GM19397 (cell line): ENCODE data around the gene MED12L.

Experiments
- ATAC-seq: cut with Tn5 transposase; IDR thresholded peaks from one replicate; pipeline ENCODE4 v1.9.1; 2021; ENCODE audit warnings: mild to moderate bottlenecking, moderate library complexity; ENCODE audit not compliant: unreplicated experiment

MED12L gene

GRCh38 chr3:151174351-151174750 lies 88.9 kb downstream of the MED12L start:
- no peak for ATAC-seq

DNA sequence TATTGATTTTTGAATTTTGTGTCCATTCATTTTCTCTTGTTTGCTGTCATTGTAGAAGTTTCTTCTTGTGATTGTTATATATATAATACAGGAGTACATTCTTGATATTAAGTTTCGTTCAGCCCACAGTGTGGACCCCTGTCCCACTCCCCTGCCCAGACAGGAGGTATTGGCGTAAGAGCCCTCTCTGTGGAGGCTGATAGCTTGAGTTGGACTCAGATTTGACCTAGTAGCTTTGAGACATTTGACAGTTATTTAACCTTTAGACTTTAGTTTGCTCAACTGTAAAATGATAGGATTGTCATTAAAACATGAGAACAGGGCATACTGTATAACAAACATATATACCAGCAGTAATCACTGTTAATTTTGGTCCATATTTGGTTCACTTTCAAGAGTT lies 90.5 kb downstream of the MED12L start:
- ATAC-seq, result no peak

GRCh38 chr3:151178208-151178845 lies 92.9 kb downstream of the MED12L start:
- ATAC-seq, result no peak

- no peak for ATAC-seq
Observed at GRCh38 chr3:151182349-151183079, 97.0 kb downstream of the MED12L start.

- no peak for ATAC-seq
Observed at GRCh38 chr3:151183265-151183671, 97.8 kb downstream of the MED12L start.

DNA sequence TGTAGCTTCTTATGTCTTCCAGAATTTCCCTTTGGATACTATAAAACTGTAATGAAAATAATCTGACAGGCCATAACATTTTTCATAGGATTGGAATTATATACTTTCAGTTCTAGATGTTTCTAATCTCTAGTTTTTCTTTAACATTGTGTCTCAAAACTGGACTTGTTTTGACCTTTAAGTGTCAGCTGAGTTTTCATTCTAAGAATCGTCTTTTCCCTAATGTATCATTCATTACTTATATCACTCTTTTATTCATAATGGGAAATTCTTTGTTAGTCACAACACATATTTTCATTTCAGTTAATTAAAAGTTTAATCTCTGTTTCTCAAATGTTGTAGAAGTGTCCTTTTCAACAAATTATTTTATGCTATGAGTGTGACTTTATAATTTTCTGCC lies 105.6 kb downstream of the MED12L start:
- no peak for ATAC-seq

DNA sequence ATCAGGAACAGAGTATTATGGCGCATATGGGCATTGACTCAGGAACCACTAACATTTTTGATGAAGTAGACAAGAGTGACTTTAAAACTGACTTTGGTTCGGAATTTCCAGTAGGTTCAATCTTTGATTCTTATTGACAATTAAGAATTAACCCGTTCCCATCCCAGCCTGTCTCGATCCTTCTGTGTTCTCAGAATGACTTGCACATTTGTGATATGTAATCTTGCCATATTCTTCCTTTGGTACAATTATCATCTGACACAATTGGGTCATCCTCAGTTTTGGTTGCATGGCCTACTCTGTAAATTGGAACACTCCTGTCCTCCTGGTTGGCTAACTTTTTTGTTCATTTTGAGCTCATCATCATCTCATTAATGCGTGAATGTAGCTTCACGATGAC lies 107.1 kb downstream of the MED12L start:
- ATAC-seq, result no peak

GRCh38 chr3:151195826-151196225 lies 110.4 kb downstream of the MED12L start:
- no peak for ATAC-seq

DNA sequence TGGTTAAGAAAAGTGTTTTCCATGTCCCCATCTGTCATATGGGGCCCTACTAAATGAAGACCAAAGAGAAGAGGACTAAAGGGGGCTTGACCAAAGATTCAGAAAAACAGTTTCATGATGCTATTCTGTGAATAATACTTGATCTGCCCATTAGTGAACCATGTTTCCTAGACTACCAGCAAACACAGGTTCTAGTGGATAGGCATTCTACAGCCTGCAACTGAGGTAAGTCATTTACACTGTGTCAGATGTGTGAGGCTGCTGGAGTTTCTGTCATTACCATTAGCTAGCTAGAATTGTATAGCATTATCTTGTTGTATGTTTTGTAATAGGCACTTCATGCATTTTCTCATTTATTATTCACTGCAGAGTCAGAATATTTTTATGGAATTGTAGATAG lies 111.0 kb downstream of the MED12L start:
- no peak for ATAC-seq

DNA sequence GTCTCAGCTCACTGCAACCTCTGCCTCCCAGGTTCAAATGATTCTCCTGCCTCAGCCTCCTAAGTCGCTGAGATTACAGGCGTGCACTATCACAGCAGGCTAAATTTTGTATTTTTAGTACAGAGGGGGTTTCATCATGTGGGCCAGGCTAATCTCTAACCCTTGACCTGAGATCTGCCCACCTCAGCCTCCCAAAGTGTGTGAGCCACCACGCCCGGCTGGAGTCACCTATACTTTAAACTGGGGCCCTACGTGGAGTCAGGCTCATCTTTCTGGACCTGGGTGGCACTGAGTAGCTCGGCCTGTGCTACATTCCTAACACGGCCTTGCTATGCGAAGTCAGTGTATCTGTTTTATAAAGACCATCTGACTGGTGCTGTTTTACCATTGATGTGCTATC lies 111.8 kb downstream of the MED12L start:
- ATAC-seq, result no peak

- no peak for ATAC-seq
Observed at GRCh38 chr3:151197981-151198767, 112.7 kb downstream of the MED12L start.

GRCh38 chr3:151198849-151199248 lies 113.4 kb downstream of the MED12L start:
- ATAC-seq, result no peak

- no peak for ATAC-seq
Observed at GRCh38 chr3:151199554-151200438, 114.3 kb downstream of the MED12L start.

GRCh38 chr3:151200586-151200985 lies 115.1 kb downstream of the MED12L start:
- ATAC-seq, result no peak

DNA sequence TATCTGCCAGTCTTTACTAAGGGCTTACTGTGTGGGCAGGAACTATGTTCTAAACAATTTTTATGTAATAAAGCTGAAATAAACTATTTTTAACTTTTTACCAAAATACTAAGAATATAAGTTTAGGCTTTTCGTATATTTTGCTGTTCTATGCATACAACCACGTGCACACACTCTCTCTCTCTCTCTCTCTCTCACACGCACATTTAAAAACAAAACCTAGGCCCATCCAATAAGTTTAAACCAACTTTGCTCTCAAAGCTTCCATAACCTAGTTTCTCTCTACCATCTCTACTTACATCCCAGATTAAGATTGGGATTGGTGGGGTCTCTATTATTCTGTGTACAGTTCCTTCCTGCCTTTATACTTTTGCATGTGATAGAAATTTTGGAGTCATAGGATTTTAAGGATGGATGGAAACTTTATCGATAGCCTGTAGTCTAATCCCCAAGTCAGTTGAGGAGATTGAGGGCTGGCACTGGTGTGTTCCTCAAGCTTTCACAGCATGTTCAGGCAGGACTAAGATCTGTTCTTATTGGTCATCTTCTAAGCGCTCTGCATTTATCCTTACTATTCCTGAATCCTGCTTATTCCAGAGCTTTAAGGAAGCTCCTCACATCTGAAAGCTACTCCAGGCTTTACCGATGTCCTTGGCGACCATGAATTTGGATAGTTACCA lies 115.7 kb downstream of the MED12L start:
- no peak for ATAC-seq

DNA sequence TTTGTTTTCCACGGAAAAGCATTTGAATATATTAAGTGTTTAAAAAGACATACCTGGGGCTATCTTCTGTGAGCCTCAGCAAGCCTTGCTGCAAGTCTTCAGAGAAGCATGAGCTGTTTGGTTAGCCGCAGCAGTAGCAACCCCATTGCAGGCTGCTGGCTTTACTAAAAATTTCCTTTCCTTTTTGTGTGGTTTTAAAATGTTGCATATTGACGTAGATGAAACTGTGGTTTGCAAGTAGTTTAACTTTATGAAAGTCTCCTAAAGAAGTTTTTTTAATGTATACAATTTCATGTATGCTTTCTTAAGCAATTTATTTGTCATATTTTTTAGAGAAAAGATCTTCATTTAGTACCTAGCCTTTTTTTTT lies 117.6 kb downstream of the MED12L start, which contains the start of gene GPR171:
TSS of gene GPR171 (minus strand) at position 166 of the 370 bp plus-strand sequence. CDS start 3,830 bp downstream, outside the sequence.
- peak; percentile 93 for ATAC-seq

GRCh38 chr3:151204530-151205402 lies 119.3 kb downstream of the MED12L start:
- no peak for ATAC-seq

GRCh38 chr3:151205482-151205881 lies 120.0 kb downstream of the MED12L start:
- ATAC-seq, result no peak

- no peak for ATAC-seq
Observed at GRCh38 chr3:151206201-151206600, 120.7 kb downstream of the MED12L start.
